ENCODE results near the gene ATG2B.

ATG2B gene

GRCh38 chr14:96250485-96250884 lies 112.7 kb downstream of the ATG2B start:
- H3K4me1 ChIP-seq (ENCODE audit: insufficient read depth, low read length): no peaks in the 10 kb centered on the region
- ATAC-seq (ENCODE audit: insufficient read depth, low read depth) (no peak), DNase-seq (no peak)
- H3K79me2 ChIP-seq (ENCODE audit: insufficient read depth, low read length): no peaks in the 10 kb centered on the region
- H3K27me3 ChIP-seq (ENCODE audit: insufficient read depth, low read length, poor library complexity): peaks cover 14% of the 10 kb centered on the region
- no peak overlapping the region for H3K4me3 ChIP-seq (ENCODE audit: low read depth in 1 of 2, low read length in 2 of 2)
- H2AFZ ChIP-seq (ENCODE audit: low read depth, low read length): no peak overlapping the region
- TF ChIP-seq CTCF (IDR thresholded peaks at IDR 0.05; ENCODE audit: borderline replicate concordance, extremely low read depth, low read length, poor library complexity, severe bottlenecking): no peak
- TF ChIP-seq EZH2 (IDR thresholded peaks at IDR 0.05; ENCODE audit: borderline replicate concordance, low read depth, low read length, severe bottlenecking): no peak
- H3K27ac ChIP-seq (ENCODE audit: low read length): no peak overlapping the region
- no peaks in the 10 kb centered on the region for H3K9me3 ChIP-seq (ENCODE audit: insufficient read depth, low read length, severe bottlenecking)
- no peaks in the 10 kb centered on the region for H4K20me1 ChIP-seq (ENCODE audit: insufficient read depth, low read length)
- H3K9ac ChIP-seq (ENCODE audit: low read depth, low read length): no peak overlapping the region
- H3K4me2 ChIP-seq (ENCODE audit: insufficient read depth, low read length): no peak overlapping the region
- H3K36me3 ChIP-seq (ENCODE audit: insufficient read depth, low read length): no peaks in the 10 kb centered on the region

- no peak for DNase-seq
- no peaks in the 10 kb centered on the region for H3K4me1 ChIP-seq (ENCODE audit: insufficient read depth, low read length)
- no peaks in the 10 kb centered on the region for H4K20me1 ChIP-seq (ENCODE audit: insufficient read depth, low read length)
- H3K9ac ChIP-seq (ENCODE audit: low read depth, low read length): no peak overlapping the region
- H3K4me2 ChIP-seq (ENCODE audit: insufficient read depth, low read length): no peak overlapping the region
- no peaks in the 10 kb centered on the region for H3K79me2 ChIP-seq (ENCODE audit: insufficient read depth, low read length)
- no peak overlapping the region for H3K27ac ChIP-seq (ENCODE audit: low read length)
- H3K36me3 ChIP-seq (ENCODE audit: insufficient read depth, low read length): no peaks in the 10 kb centered on the region
- no peak for ATAC-seq (ENCODE audit: insufficient read depth, low read depth)
- no peak for TF ChIP-seq EZH2 (IDR thresholded peaks at IDR 0.05; ENCODE audit: borderline replicate concordance, low read depth, low read length, severe bottlenecking)
- no peak for TF ChIP-seq CTCF (IDR thresholded peaks at IDR 0.05; ENCODE audit: borderline replicate concordance, extremely low read depth, low read length, poor library complexity, severe bottlenecking)
- no peak overlapping the region for H2AFZ ChIP-seq (ENCODE audit: low read depth, low read length)
- H3K27me3 ChIP-seq (ENCODE audit: insufficient read depth, low read length, poor library complexity): peaks cover 3% of the 10 kb centered on the region
- no peaks in the 10 kb centered on the region for H3K9me3 ChIP-seq (ENCODE audit: insufficient read depth, low read length, severe bottlenecking)
- no peak overlapping the region for H3K4me3 ChIP-seq (ENCODE audit: low read depth in 1 of 2, low read length in 2 of 2)
Observed at GRCh38 chr14:96249029-96249428, 114.1 kb downstream of the ATG2B start.

- H3K9ac ChIP-seq (ENCODE audit: low read depth, low read length): no peak overlapping the region
- H3K4me3 ChIP-seq (ENCODE audit: low read depth in 1 of 2, low read length in 2 of 2): no peak overlapping the region
- no peaks in the 10 kb centered on the region for H3K4me1 ChIP-seq (ENCODE audit: insufficient read depth, low read length)
- TF ChIP-seq CTCF (IDR thresholded peaks at IDR 0.05; ENCODE audit: borderline replicate concordance, extremely low read depth, low read length, poor library complexity, severe bottlenecking): no peak
- H4K20me1 ChIP-seq (ENCODE audit: insufficient read depth, low read length): no peaks in the 10 kb centered on the region
- peaks cover 3% of the 10 kb centered on the region for H3K27me3 ChIP-seq (ENCODE audit: insufficient read depth, low read length, poor library complexity)
- H3K36me3 ChIP-seq (ENCODE audit: insufficient read depth, low read length): no peaks in the 10 kb centered on the region
- DNase-seq: no peak
- H2AFZ ChIP-seq (ENCODE audit: low read depth, low read length): no peak overlapping the region
- H3K27ac ChIP-seq (ENCODE audit: low read length): no peak overlapping the region
- no peak overlapping the region for H3K4me2 ChIP-seq (ENCODE audit: insufficient read depth, low read length)
- no peaks in the 10 kb centered on the region for H3K79me2 ChIP-seq (ENCODE audit: insufficient read depth, low read length)
- no peak for ATAC-seq (ENCODE audit: insufficient read depth, low read depth)
- no peaks in the 10 kb centered on the region for H3K9me3 ChIP-seq (ENCODE audit: insufficient read depth, low read length, severe bottlenecking)
Observed at GRCh38 chr14:96247031-96247430, 116.1 kb downstream of the ATG2B start.

- no peaks in the 10 kb centered on the region for H3K79me2 ChIP-seq (ENCODE audit: insufficient read depth, low read length)
- no peak overlapping the region for H3K4me2 ChIP-seq (ENCODE audit: insufficient read depth, low read length)
- H3K4me3 ChIP-seq (ENCODE audit: low read depth in 1 of 2, low read length in 2 of 2): no peak overlapping the region
- no peaks in the 10 kb centered on the region for H3K9me3 ChIP-seq (ENCODE audit: insufficient read depth, low read length, severe bottlenecking)
- TF ChIP-seq EZH2 (IDR thresholded peaks at IDR 0.05; ENCODE audit: borderline replicate concordance, low read depth, low read length, severe bottlenecking): no peak
- no peak for TF ChIP-seq CTCF (IDR thresholded peaks at IDR 0.05; ENCODE audit: borderline replicate concordance, extremely low read depth, low read length, poor library complexity, severe bottlenecking)
- no peak overlapping the region for H3K9ac ChIP-seq (ENCODE audit: low read depth, low read length)
- H2AFZ ChIP-seq (ENCODE audit: low read depth, low read length): no peak overlapping the region
- ATAC-seq (ENCODE audit: insufficient read depth, low read depth) (no peak), DNase-seq (no peak)
- H4K20me1 ChIP-seq (ENCODE audit: insufficient read depth, low read length): no peaks in the 10 kb centered on the region
- peaks cover 3% of the 10 kb centered on the region for H3K27me3 ChIP-seq (ENCODE audit: insufficient read depth, low read length, poor library complexity)
- H3K27ac ChIP-seq (ENCODE audit: low read length): no peak overlapping the region
- no peaks in the 10 kb centered on the region for H3K36me3 ChIP-seq (ENCODE audit: insufficient read depth, low read length)
- H3K4me1 ChIP-seq (ENCODE audit: insufficient read depth, low read length): no peaks in the 10 kb centered on the region
Observed at GRCh38 chr14:96246539-96246847, 116.6 kb downstream of the ATG2B start.

All from DND-41 (cell line).